ENCODE data around the gene MRPL14.

MRPL14 gene

DNA sequence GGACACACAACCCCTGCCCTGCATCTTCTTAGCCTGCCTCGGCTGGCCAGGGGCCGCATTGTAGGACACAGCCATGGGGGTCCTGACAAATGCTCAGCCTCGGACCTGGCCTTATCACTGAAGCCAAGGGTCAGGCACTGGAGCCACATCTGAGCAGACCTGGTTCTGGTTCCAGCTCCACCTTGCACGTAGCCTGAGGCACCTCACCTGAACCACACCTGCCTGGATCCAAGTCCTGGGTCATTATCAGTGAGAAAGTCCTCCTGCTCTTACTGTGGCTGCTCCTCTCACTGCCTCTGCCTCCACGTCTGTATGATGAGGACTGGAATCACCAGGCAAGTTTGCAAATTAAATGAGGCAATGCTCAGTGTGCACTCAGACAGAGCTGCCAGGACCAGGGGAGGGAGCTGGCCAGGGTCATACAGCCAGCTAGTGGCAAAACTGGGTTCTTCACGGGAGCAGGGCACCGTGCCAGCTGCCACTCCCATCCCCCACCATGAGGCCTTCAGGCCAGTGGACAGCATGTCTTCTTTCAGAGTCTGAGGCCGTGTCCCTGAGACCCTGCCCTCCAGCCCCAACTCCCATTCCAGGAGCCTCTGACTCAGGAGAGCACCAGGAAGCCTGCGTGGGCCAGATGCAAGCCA, 40.2 kb downstream of the MRPL14 start:
- peak; percentile 40 for ATAC-seq
- TF ChIP-seq CSDC2 (CRISPR knock-in tag; IDR thresholded peaks at IDR 0.05) = no peak
- TF ChIP-seq, protein P1, sequence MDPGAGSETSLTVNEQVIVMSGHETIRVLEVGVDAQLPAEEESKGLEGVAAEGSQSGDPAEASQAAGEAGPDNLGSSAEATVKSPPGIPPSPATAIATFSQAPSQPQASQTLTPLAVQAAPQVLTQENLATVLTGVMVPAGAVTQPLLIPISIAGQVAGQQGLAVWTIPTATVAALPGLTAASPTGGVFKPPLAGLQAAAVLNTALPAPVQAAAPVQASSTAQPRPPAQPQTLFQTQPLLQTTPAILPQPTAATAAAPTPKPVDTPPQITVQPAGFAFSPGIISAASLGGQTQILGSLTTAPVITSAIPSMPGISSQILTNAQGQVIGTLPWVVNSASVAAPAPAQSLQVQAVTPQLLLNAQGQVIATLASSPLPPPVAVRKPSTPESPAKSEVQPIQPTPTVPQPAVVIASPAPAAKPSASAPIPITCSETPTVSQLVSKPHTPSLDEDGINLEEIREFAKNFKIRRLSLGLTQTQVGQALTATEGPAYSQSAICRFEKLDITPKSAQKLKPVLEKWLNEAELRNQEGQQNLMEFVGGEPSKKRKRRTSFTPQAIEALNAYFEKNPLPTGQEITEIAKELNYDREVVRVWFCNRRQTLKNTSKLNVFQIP (CRISPR knock-in tag; IDR thresholded peaks at IDR 0.05; ENCODE audit: borderline replicate concordance, low read depth) = no peak
- no peak for TF ChIP-seq GLIS3 (CRISPR knock-in tag; IDR thresholded peaks at IDR 0.05)
- TF ChIP-seq, protein P2, sequence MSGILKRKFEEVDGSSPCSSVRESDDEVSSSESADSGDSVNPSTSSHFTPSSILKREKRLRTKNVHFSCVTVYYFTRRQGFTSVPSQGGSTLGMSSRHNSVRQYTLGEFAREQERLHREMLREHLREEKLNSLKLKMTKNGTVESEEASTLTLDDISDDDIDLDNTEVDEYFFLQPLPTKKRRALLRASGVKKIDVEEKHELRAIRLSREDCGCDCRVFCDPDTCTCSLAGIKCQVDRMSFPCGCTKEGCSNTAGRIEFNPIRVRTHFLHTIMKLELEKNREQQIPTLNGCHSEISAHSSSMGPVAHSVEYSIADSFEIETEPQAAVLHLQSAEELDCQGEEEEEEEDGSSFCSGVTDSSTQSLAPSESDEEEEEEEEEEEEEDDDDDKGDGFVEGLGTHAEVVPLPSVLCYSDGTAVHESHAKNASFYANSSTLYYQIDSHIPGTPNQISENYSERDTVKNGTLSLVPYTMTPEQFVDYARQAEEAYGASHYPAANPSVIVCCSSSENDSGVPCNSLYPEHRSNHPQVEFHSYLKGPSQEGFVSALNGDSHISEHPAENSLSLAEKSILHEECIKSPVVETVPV (CRISPR knock-in tag; IDR thresholded peaks at IDR 0.05) = no peak
- TF ChIP-seq ZNF8 (CRISPR knock-in tag; IDR thresholded peaks at IDR 0.05) = no peak
- no peak for TF ChIP-seq SNAI2 (CRISPR knock-in tag; IDR thresholded peaks at IDR 0.05)
- TF ChIP-seq, protein P3, sequence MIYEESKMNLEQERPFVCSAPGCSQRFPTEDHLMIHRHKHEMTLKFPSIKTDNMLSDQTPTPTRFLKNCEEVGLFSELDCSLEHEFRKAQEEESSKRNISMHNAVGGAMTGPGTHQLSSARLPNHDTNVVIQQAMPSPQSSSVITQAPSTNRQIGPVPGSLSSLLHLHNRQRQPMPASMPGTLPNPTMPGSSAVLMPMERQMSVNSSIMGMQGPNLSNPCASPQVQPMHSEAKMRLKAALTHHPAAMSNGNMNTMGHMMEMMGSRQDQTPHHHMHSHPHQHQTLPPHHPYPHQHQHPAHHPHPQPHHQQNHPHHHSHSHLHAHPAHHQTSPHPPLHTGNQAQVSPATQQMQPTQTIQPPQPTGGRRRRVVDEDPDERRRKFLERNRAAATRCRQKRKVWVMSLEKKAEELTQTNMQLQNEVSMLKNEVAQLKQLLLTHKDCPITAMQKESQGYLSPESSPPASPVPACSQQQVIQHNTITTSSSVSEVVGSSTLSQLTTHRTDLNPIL (CRISPR knock-in tag; IDR thresholded peaks at IDR 0.05; ENCODE audit: low read depth) = no peak
- no peak for TF ChIP-seq TOX (CRISPR knock-in tag; IDR thresholded peaks at IDR 0.05; ENCODE audit: borderline replicate concordance)
- no peak for TF ChIP-seq ZFP3 (CRISPR knock-in tag; IDR thresholded peaks at IDR 0.05)
- no peak for TF ChIP-seq TCF4 (CRISPR knock-in tag; IDR thresholded peaks at IDR 0.05; ENCODE audit: borderline replicate concordance)
- no peak for TF ChIP-seq BACH2 (CRISPR knock-in tag; IDR thresholded peaks at IDR 0.05; ENCODE audit: borderline replicate concordance)

DNA sequence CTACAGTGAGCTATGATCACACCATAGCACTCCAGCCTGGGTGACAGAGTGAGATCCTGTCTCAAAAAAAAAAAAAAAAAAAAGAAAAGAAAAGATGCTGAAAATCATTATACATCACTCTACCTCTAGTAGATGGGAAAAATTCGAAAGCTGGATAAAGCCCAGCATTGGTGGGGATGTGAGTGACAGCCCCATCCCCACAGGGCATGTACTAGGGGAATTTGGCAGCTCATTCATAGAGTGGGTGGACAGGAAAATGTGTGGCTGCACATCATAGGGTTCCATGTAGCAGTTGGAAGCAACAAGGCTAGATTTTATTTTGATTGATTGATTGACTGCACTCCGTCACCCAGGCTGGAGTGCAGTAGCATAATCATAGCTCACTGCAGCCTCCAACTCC, 42.0 kb downstream of the MRPL14 start:
- no peak for TF ChIP-seq ZFP3 (CRISPR knock-in tag; IDR thresholded peaks at IDR 0.05)
- no peak for TF ChIP-seq ESRRG (CRISPR knock-in tag; IDR thresholded peaks at IDR 0.05)
- no peak for TF ChIP-seq ZC3H10 (CRISPR knock-in tag; IDR thresholded peaks at IDR 0.05)
- no peak for TF ChIP-seq ZNF565 (CRISPR knock-in tag; conservative IDR thresholded peaks at IDR 0.05; ENCODE audit: low read depth)
- no peak for TF ChIP-seq TCF4 (CRISPR knock-in tag; IDR thresholded peaks at IDR 0.05; ENCODE audit: borderline replicate concordance)
- no peak for TF ChIP-seq RARB (CRISPR knock-in tag; IDR thresholded peaks at IDR 0.05)
- TF ChIP-seq, protein P4, sequence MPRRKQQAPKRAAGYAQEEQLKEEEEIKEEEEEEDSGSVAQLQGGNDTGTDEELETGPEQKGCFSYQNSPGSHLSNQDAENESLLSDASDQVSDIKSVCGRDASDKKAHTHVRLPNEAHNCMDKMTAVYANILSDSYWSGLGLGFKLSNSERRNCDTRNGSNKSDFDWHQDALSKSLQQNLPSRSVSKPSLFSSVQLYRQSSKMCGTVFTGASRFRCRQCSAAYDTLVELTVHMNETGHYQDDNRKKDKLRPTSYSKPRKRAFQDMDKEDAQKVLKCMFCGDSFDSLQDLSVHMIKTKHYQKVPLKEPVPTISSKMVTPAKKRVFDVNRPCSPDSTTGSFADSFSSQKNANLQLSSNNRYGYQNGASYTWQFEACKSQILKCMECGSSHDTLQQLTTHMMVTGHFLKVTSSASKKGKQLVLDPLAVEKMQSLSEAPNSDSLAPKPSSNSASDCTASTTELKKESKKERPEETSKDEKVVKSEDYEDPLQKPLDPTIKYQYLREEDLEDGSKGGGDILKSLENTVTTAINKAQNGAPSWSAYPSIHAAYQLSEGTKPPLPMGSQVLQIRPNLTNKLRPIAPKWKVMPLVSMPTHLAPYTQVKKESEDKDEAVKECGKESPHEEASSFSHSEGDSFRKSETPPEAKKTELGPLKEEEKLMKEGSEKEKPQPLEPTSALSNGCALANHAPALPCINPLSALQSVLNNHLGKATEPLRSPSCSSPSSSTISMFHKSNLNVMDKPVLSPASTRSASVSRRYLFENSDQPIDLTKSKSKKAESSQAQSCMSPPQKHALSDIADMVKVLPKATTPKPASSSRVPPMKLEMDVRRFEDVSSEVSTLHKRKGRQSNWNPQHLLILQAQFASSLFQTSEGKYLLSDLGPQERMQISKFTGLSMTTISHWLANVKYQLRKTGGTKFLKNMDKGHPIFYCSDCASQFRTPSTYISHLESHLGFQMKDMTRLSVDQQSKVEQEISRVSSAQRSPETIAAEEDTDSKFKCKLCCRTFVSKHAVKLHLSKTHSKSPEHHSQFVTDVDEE (CRISPR knock-in tag; IDR thresholded peaks at IDR 0.05) = no peak
- TF ChIP-seq ZFP30 (CRISPR knock-in tag; IDR thresholded peaks at IDR 0.05) = no peak
- TF ChIP-seq TOX (CRISPR knock-in tag; IDR thresholded peaks at IDR 0.05; ENCODE audit: borderline replicate concordance) = no peak
- TF ChIP-seq PPARA (CRISPR knock-in tag; IDR thresholded peaks at IDR 0.05; ENCODE audit: borderline replicate concordance) = no peak
- ATAC-seq = no peak

DNA sequence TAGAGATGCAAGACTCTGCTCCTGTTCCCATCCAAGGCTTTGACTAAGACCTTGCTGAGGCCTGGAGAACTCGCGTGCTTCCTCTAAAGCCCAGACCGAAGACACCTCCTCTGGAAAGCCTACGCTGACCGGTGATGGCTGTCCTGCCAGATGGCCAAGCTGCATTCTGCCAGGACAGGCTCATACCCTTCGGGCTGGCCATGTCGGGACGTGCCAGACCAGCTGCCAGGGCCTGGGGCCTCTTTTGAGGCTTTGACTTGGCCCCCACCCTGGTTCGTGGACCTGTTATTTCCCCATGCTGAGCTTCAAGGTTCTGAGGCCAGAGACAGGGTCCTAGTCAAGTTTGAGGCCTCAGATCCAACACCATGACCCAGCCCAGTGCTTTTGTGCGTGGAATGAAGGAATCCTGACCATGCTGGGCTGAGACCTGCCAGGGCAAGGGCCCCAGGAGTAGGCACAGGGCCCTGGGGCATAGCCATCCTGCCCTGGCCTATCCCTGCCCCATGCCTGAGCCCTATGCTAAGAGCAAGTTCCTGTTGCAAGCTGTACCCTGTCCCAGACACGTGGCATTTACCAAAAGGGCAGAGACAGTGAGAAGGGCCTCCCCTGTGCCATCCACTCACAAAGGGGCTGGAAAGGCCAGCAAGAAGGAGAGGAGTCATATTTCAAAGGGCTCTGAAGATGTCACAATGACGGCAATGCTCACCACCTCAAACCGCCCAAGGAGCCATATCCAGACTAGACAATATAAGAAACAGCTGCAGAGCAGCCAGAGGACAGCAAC, 42.8 kb downstream of the MRPL14 start:
- peak; percentile 51 for ATAC-seq
- TF ChIP-seq OSR1 (CRISPR knock-in tag; IDR thresholded peaks at IDR 0.05) (no peak), TCF4 (CRISPR knock-in tag; IDR thresholded peaks at IDR 0.05; ENCODE audit: borderline replicate concordance) (no peak), ZFP30 (CRISPR knock-in tag; IDR thresholded peaks at IDR 0.05) (no peak), ZFP3 (CRISPR knock-in tag; IDR thresholded peaks at IDR 0.05) (no peak), ZNF8 (CRISPR knock-in tag; IDR thresholded peaks at IDR 0.05) (no peak), BACH2 (CRISPR knock-in tag; IDR thresholded peaks at IDR 0.05; ENCODE audit: borderline replicate concordance) (no peak), ZNF70 (CRISPR knock-in tag; IDR thresholded peaks at IDR 0.05) (no peak), ESRRG (CRISPR knock-in tag; IDR thresholded peaks at IDR 0.05) (no peak), CSDC2 (CRISPR knock-in tag; IDR thresholded peaks at IDR 0.05) (no peak), SNAI2 (CRISPR knock-in tag; IDR thresholded peaks at IDR 0.05) (no peak), ZNF565 (CRISPR knock-in tag; conservative IDR thresholded peaks at IDR 0.05; ENCODE audit: low read depth) (no peak), GLIS3 (CRISPR knock-in tag; IDR thresholded peaks at IDR 0.05) (no peak), RARB (CRISPR knock-in tag; IDR thresholded peaks at IDR 0.05) (no peak)
- TF ChIP-seq, protein P3 (CRISPR knock-in tag; IDR thresholded peaks at IDR 0.05; ENCODE audit: low read depth) = no peak
- TF ChIP-seq, protein P2 (CRISPR knock-in tag; IDR thresholded peaks at IDR 0.05) = no peak
- TF ChIP-seq, protein P4 (CRISPR knock-in tag; IDR thresholded peaks at IDR 0.05) = no peak
